Endothelial cell of umbilical vein (primary cell): ENCODE measurements around the gene C1QA.

ENCODE experiments used
- POLR2A ChIP-seq: IDR thresholded peaks from 2 replicates; pipeline ENCODE4 v1.6.1; 2012; ENCODE audit warnings: low read depth, mild to moderate bottlenecking, control low read depth, low read length
- TF ChIP-seq, protein P1 (sequence below), 2 donors: IDR thresholded peaks; 1 replicate in 1 of 2; 2 replicates in 1 of 2; pipeline ENCODE4 v1.5.1; 2011; ENCODE audit warnings: low read length in 2 of 2, mild to moderate bottlenecking in 2 of 2, moderate library complexity in 2 of 2, control low read depth in 1 of 2, inconsistent platforms in 1 of 2, low read depth in 1 of 2; ENCODE audit not compliant: insufficient read depth in 1 of 2; ENCODE audit errors: extremely low read depth in 1 of 2

DNA sequence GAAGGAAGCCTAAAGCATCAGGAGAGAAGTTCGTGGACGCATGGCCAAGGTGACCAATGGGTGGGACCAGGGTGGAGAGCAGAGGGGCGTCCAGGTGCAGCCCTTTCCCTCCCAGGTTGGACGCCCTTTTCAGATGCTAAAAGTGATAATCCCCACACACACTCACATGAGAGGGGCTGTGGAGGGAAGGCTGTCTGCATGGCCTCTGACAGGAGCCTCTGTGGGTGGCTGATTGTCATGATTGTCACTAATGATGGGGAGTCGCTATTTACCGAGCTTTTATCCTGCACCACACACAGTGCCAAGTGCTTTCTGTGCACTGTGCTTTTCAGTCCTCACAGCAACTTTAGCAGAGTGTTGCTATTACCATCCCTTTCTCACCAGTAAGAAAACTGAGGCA lies 27.1 kb upstream of the C1QA start:
- TF ChIP-seq, protein P1, sequence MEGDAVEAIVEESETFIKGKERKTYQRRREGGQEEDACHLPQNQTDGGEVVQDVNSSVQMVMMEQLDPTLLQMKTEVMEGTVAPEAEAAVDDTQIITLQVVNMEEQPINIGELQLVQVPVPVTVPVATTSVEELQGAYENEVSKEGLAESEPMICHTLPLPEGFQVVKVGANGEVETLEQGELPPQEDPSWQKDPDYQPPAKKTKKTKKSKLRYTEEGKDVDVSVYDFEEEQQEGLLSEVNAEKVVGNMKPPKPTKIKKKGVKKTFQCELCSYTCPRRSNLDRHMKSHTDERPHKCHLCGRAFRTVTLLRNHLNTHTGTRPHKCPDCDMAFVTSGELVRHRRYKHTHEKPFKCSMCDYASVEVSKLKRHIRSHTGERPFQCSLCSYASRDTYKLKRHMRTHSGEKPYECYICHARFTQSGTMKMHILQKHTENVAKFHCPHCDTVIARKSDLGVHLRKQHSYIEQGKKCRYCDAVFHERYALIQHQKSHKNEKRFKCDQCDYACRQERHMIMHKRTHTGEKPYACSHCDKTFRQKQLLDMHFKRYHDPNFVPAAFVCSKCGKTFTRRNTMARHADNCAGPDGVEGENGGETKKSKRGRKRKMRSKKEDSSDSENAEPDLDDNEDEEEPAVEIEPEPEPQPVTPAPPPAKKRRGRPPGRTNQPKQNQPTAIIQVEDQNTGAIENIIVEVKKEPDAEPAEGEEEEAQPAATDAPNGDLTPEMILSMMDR (IDR thresholded peaks at IDR 0.05; ENCODE audit: extremely low read depth in 1 of 2, insufficient read depth in 1 of 2, low read depth in 1 of 2, low read length in 2 of 2) = no peak
- TF ChIP-seq POLR2A = no peak
